Esophagus (tissue), 2 donors: ENCODE results near the gene PHF3. TPM values are rescaled to one million over a fixed set of nuclear protein-coding genes. Genes with fewer than 3 reads are reported as not detected.
"Not testable (repeated sequence)": the region's sequence is repeated elsewhere in the genome, so short reads cannot be mapped to it uniquely, and the experiment has no call there.

Source experiments
- H3K27ac ChIP-seq, 2 donors: one replicate each; pipeline ENCODE4 v1.5.1; 2013; ENCODE audit warnings: low read depth in 2 of 2, mild to moderate bottlenecking in 2 of 2, inconsistent platforms in 1 of 2, low read length in 1 of 2, moderate library complexity in 1 of 2
- H3K27me3 ChIP-seq, 2 donors: one replicate each; pipeline ENCODE4 v1.6.1; 2013; ENCODE audit warnings: low read length in 2 of 2, control low read depth in 1 of 2, mild to moderate bottlenecking in 1 of 2; ENCODE audit not compliant: insufficient read depth in 2 of 2, control insufficient read depth in 1 of 2
- H3K36me3 ChIP-seq, 2 donors: one replicate each; pipeline ENCODE4 v1.6.1; 2013; ENCODE audit warnings: low read length in 1 of 2; ENCODE audit not compliant: control insufficient read depth in 2 of 2, insufficient read depth in 2 of 2
- H3K4me1 ChIP-seq, 2 donors: one replicate each; pipeline ENCODE4 v1.6.1; 2013; ENCODE audit warnings: low read length in 1 of 2; ENCODE audit not compliant: control insufficient read depth in 2 of 2, insufficient read depth in 2 of 2
- H3K4me3 ChIP-seq, 2 donors: one replicate each; pipeline ENCODE4 v1.5.1; 2013; ENCODE audit warnings: low read length in 2 of 2, mild to moderate bottlenecking in 2 of 2, low read depth in 1 of 2, moderate library complexity in 1 of 2
- H3K9me3 ChIP-seq, 2 donors: one replicate each; pipeline ENCODE4 v1.6.1; 2013; ENCODE audit warnings: mild to moderate bottlenecking in 2 of 2, low read depth in 1 of 2, low read length in 1 of 2, moderate library complexity in 1 of 2; ENCODE audit not compliant: control insufficient read depth in 2 of 2, insufficient read depth in 1 of 2
- WGBS, 2 donors: extraction: QIAGEN DNeasy Blood & Tissue Kit; methylation state at CpG; one replicate each; pipeline ENCODE4 v1.1.7; 2013; 5-methylcytosine and 5-hydroxymethylcytosine counted together
- polyA plus RNA-seq, 2 donors: library from polyadenylated mRNA; stranded (reverse); fragments of 200-250 nt; gene quantifications; one replicate each; pipeline ENCODE4 v1.2.3, GENCODE V29; 2013
- donor health status: healthy with polysubstance abuse.
- donor health status: Bipolar disorder and iron deficiency.

Gene PHF3
- polyA plus RNA-seq, 2 donors: 4.3 to 5.7 TPM

- H3K36me3 ChIP-seq: no peaks in the 10 kb centered on the region
- no peaks in the 10 kb centered on the region for H3K4me1 ChIP-seq
- no peaks in the 10 kb centered on the region for H3K9me3 ChIP-seq
- no peaks in the 10 kb centered on the region for H3K27me3 ChIP-seq
- H3K4me3 ChIP-seq: no peak overlapping the region
- no peak overlapping the region for H3K27ac ChIP-seq
Measured at GRCh38 chr6:63724721-63725120, 89.1 kb downstream of the PHF3 start.

GRCh38 chr6:63730311-63730710 is 94.7 kb downstream of the PHF3 start:
- no peaks in the 10 kb centered on the region for H3K9me3 ChIP-seq
- no peaks in the 10 kb centered on the region for H3K27me3 ChIP-seq
- no peaks in the 10 kb centered on the region for H3K4me1 ChIP-seq
- no peak overlapping the region for H3K27ac ChIP-seq
- H3K4me3 ChIP-seq: no peak overlapping the region
- no peaks in the 10 kb centered on the region for H3K36me3 ChIP-seq

GRCh38 chr6:63731930-63732329 is 96.3 kb downstream of the PHF3 start:
- Histone ChIP-seq H3K27ac (no peak overlapping the region), H3K9me3 (no peaks in the 10 kb centered on the region), H3K4me1 (no peaks in the 10 kb centered on the region), H3K36me3 (no peaks in the 10 kb centered on the region), H3K27me3 (no peaks in the 10 kb centered on the region), H3K4me3 (no peak overlapping the region)
- WGBS, 2 donors: 84 to 86% methylated on average over 3 of the region's 3 CpGs

- Histone ChIP-seq H3K9me3 (no peaks in the 10 kb centered on the region), H3K27ac (no peak overlapping the region), H3K36me3 (no peaks in the 10 kb centered on the region), H3K4me1 (no peaks in the 10 kb centered on the region), H3K27me3 (no peaks in the 10 kb centered on the region), H3K4me3 (no peak overlapping the region)
- 69 to 71% methylated on average over 2 of the region's 2 CpGs for WGBS, 2 donors
Measured at GRCh38 chr6:63732336-63732735, 96.7 kb downstream of the PHF3 start.

- H3K4me1 ChIP-seq: no peaks in the 10 kb centered on the region
- WGBS, 2 donors: 63 to 72% methylated on average over 3 of the region's 3 CpGs
- H3K27me3 ChIP-seq: no peaks in the 10 kb centered on the region
- H3K9me3 ChIP-seq: no peaks in the 10 kb centered on the region
- no peaks in the 10 kb centered on the region for H3K36me3 ChIP-seq
- no peak overlapping the region for H3K4me3 ChIP-seq
- H3K27ac ChIP-seq: no peak overlapping the region
Measured at GRCh38 chr6:63734923-63735322, 99.3 kb downstream of the PHF3 start.

GRCh38 chr6:63738190-63738589 is 102.6 kb downstream of the PHF3 start:
- H3K27ac ChIP-seq, H3K9me3 ChIP-seq, H3K36me3 ChIP-seq, H3K4me1 ChIP-seq, H3K27me3 ChIP-seq, H3K4me3 ChIP-seq: not testable (repeated sequence)
- WGBS, 2 donors: 85 to 89% methylated on average over 1 to 2 of the region's 2 CpGs

- 17 to 20% methylated on average over 1 of the region's 1 CpG for WGBS, 2 donors
- Histone ChIP-seq H3K36me3 (no peaks in the 10 kb centered on the region), H3K4me1 (no peaks in the 10 kb centered on the region), H3K9me3 (no peaks in the 10 kb centered on the region), H3K27ac (no peak overlapping the region), H3K4me3 (no peak overlapping the region), H3K27me3 (no peaks in the 10 kb centered on the region)
Measured at GRCh38 chr6:63739094-63739687, 103.6 kb downstream of the PHF3 start.

GRCh38 chr6:63740709-63741108 is 105.1 kb downstream of the PHF3 start:
- WGBS, 2 donors: 16 to 21% methylated on average over 2 of the region's 2 CpGs
- Histone ChIP-seq H3K9me3 (no peaks in the 10 kb centered on the region), H3K27ac (no peak overlapping the region), H3K36me3 (no peaks in the 10 kb centered on the region), H3K27me3 (no peaks in the 10 kb centered on the region), H3K4me3 (no peak overlapping the region), H3K4me1 (no peaks in the 10 kb centered on the region)

GRCh38 chr6:63742060-63742459 is 106.5 kb downstream of the PHF3 start:
- Histone ChIP-seq H3K27me3 (no peaks in the 10 kb centered on the region), H3K9me3 (no peaks in the 10 kb centered on the region), H3K4me1 (no peaks in the 10 kb centered on the region), H3K4me3 (no peak overlapping the region), H3K36me3 (no peaks in the 10 kb centered on the region), H3K27ac (no peak overlapping the region)

GRCh38 chr6:63743691-63744090 is 108.1 kb downstream of the PHF3 start:
- no peaks in the 10 kb centered on the region for H3K9me3 ChIP-seq
- no peaks in the 10 kb centered on the region for H3K36me3 ChIP-seq
- H3K4me3 ChIP-seq: no peak overlapping the region
- no peaks in the 10 kb centered on the region for H3K27me3 ChIP-seq
- H3K27ac ChIP-seq: no peak overlapping the region
- H3K4me1 ChIP-seq: no peaks in the 10 kb centered on the region
